ENCODE results near the gene DDX54. TPM values are rescaled to one million over a fixed set of nuclear protein-coding genes. Genes with fewer than 3 reads are reported as not detected.

The DDX54 gene
- total RNA-seq, 2 donors from 2014 or later = 27.3 to 84.2 TPM

- no peak for TF ChIP-seq CTCF (IDR thresholded peaks at IDR 0.05)
- DNase-seq (ENCODE audit: low spot score) (no peak), ATAC-seq (ENCODE audit: insufficient number of reproducible peaks, low FRiP score, low read depth) (no peak)
- no peaks in the 10 kb centered on the region for H3K9me3 ChIP-seq
- H3K4me3 ChIP-seq = no peak overlapping the region
- H3K4me1 ChIP-seq (ENCODE audit: control insufficient read depth in 1 of 2, low read depth in 2 of 2) = no peaks in the 10 kb centered on the region
- peaks cover 72% of the 10 kb centered on the region for H3K36me3 ChIP-seq
- H3K27ac ChIP-seq = no peak overlapping the region
- no peaks in the 10 kb centered on the region for H3K27me3 ChIP-seq (replicated peaks; ENCODE audit: insufficient read depth)
Observed at GRCh38 chr12:113161415-113162016, 23.8 kb downstream of the DDX54 start.

- peaks cover 56% of the 10 kb centered on the region for H3K36me3 ChIP-seq
- no peak for TF ChIP-seq CTCF (IDR thresholded peaks at IDR 0.05)
Observed at GRCh38 chr12:113159937-113160336, 25.3 kb downstream of the DDX54 start.

GRCh38 chr12:113158439-113159203 lies 26.7 kb downstream of the DDX54 start:
- Histone ChIP-seq H3K27me3 (replicated peaks; ENCODE audit: insufficient read depth) (no peaks in the 10 kb centered on the region), H3K27ac (no peak overlapping the region), H3K4me1 (ENCODE audit: control insufficient read depth in 1 of 2, low read depth in 2 of 2) (peaks cover 0 to 12% of the 10 kb centered on the region in 2 donors), H3K4me3 (no peak overlapping the region), H3K9me3 (no peaks in the 10 kb centered on the region), H3K36me3 (peaks cover 46% of the 10 kb centered on the region)
- no peak for ATAC-seq (ENCODE audit: insufficient number of reproducible peaks, low FRiP score, low read depth)
- no peak for DNase-seq (ENCODE audit: low spot score)
- TF ChIP-seq CTCF (IDR thresholded peaks at IDR 0.05) = no peak

More at GRCh38 chr12:113159937-113160336, 25.3 kb downstream of the DDX54 start:
- H3K4me1 ChIP-seq (ENCODE audit: control insufficient read depth in 1 of 2, low read depth in 2 of 2) = peaks cover 0 to under 1% of the 10 kb centered on the region in 2 donors
- no peaks in the 10 kb centered on the region for H3K27me3 ChIP-seq (replicated peaks; ENCODE audit: insufficient read depth)
- H3K9me3 ChIP-seq = no peaks in the 10 kb centered on the region
- ATAC-seq (ENCODE audit: insufficient number of reproducible peaks, low FRiP score, low read depth) (no peak), DNase-seq (ENCODE audit: low spot score) (no peak)
- H3K27ac ChIP-seq = no peak overlapping the region
- H3K4me3 ChIP-seq = no peak overlapping the region

- no peak for TF ChIP-seq CTCF (IDR thresholded peaks at IDR 0.05)
- no peak for ATAC-seq (ENCODE audit: insufficient number of reproducible peaks, low FRiP score, low read depth)
- H3K36me3 ChIP-seq = peaks cover 33% of the 10 kb centered on the region
- H3K27ac ChIP-seq = no peak overlapping the region
- no peak for DNase-seq (ENCODE audit: low spot score)
- no peaks in the 10 kb centered on the region for H3K27me3 ChIP-seq (replicated peaks; ENCODE audit: insufficient read depth)
- no peaks in the 10 kb centered on the region for H3K9me3 ChIP-seq
- no peak overlapping the region for H3K4me3 ChIP-seq
- H3K4me1 ChIP-seq (ENCODE audit: control insufficient read depth in 1 of 2, low read depth in 2 of 2) = peaks cover 9 to 24% of the 10 kb centered on the region in 2 donors
Observed at GRCh38 chr12:113157218-113157859, 27.9 kb downstream of the DDX54 start.

GRCh38 chr12:113155646-113156045 lies 29.6 kb downstream of the DDX54 start:
- no peak overlapping the region for H3K27ac ChIP-seq
- no peaks in the 10 kb centered on the region for H3K27me3 ChIP-seq (replicated peaks; ENCODE audit: insufficient read depth)
- peaks cover 25% of the 10 kb centered on the region for H3K36me3 ChIP-seq
- H3K9me3 ChIP-seq = no peaks in the 10 kb centered on the region
- H3K4me3 ChIP-seq = no peak overlapping the region
- DNase-seq (ENCODE audit: low spot score) (no peak), ATAC-seq (ENCODE audit: insufficient number of reproducible peaks, low FRiP score, low read depth) (no peak)
- TF ChIP-seq CTCF (IDR thresholded peaks at IDR 0.05) = no peak
- H3K4me1 ChIP-seq (ENCODE audit: control insufficient read depth in 1 of 2, low read depth in 2 of 2) = peaks cover 9 to 24% of the 10 kb centered on the region in 2 donors

Measured in thoracic aorta (tissue), 2 donors.